ENCODE results near the gene RPL31. TPM values are rescaled to one million over a fixed set of nuclear protein-coding genes. Genes with fewer than 3 reads are reported as not detected.

The RPL31 gene
- total and polyA plus RNA-seq, 2 donors (not counting 1 experiment from before 2014, with no cell fraction given) = 1,767 to 2,170 TPM

GRCh38 chr2:100987974-100988373 lies 14.1 kb upstream of the RPL31 start:
- Mint-ChIP-seq H3K9me3 (ENCODE audit: insufficient read depth) (no peaks in the 10 kb centered on the region), H3K27ac (no peak overlapping the region), H3K4me3 (no peak overlapping the region), H3K27me3 (peaks cover 10% of the 10 kb centered on the region), H3K4me1 (peaks cover 5% of the 10 kb centered on the region)
- WGBS (ENCODE audit: insufficient coverage) = 84% methylated on average over 3 of the region's 4 CpGs
- no peaks in the 10 kb centered on the region for H3K79me2 ChIP-seq (ENCODE audit: control insufficient read depth, insufficient read depth, low read length)
- ATAC-seq (ENCODE audit: low read depth) = no peak
- no peak overlapping the region for H3K9ac ChIP-seq (ENCODE audit: low read length)
- POLR2A ChIA-PET = no interaction called here
- H2AFZ ChIP-seq (ENCODE audit: insufficient read depth, low read depth, low read length, poor library complexity, severe bottlenecking) = no peak overlapping the region
- H3K4me2 ChIP-seq (replicated peaks; ENCODE audit: low read depth, low read length, poor library complexity, severe bottlenecking) = no peak overlapping the region
- H3K27me3 ChIP-seq (replicated peaks in 1 of 4; ENCODE audit: control extremely low read depth in 1 of 4, control insufficient read depth in 3 of 4, insufficient read depth in 4 of 4, low read length in 3 of 4) = peaks cover 0 to 4% (median 2%) of the 10 kb centered on the region in 4 experiments
- intact Hi-C loops (cut with micrococcal nuclease) = no loop called here
- no peak for DNase-seq
- no peak overlapping the region for H3K27ac ChIP-seq (ENCODE audit: low read length in 2 of 2)
- CTCF ChIA-PET = interaction anchor here (1.0 to 5.9 kb wide), 7 partner anchors 11 to 725 kb away, joined by 3 to 88 read pairs (median 7); no protein-coding TSS in a partner anchor
- H4K20me1 ChIP-seq (ENCODE audit: control insufficient read depth, insufficient read depth, low read length, poor library complexity, severe bottlenecking) = no peaks in the 10 kb centered on the region
- TF ChIP-seq, protein P1, sequence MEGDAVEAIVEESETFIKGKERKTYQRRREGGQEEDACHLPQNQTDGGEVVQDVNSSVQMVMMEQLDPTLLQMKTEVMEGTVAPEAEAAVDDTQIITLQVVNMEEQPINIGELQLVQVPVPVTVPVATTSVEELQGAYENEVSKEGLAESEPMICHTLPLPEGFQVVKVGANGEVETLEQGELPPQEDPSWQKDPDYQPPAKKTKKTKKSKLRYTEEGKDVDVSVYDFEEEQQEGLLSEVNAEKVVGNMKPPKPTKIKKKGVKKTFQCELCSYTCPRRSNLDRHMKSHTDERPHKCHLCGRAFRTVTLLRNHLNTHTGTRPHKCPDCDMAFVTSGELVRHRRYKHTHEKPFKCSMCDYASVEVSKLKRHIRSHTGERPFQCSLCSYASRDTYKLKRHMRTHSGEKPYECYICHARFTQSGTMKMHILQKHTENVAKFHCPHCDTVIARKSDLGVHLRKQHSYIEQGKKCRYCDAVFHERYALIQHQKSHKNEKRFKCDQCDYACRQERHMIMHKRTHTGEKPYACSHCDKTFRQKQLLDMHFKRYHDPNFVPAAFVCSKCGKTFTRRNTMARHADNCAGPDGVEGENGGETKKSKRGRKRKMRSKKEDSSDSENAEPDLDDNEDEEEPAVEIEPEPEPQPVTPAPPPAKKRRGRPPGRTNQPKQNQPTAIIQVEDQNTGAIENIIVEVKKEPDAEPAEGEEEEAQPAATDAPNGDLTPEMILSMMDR (IDR thresholded peaks at IDR 0.05) = no peak
- TF ChIP-seq EZH2 (IDR thresholded peaks at IDR 0.05; ENCODE audit: borderline replicate concordance, insufficient read depth, low read depth, low read length, poor library complexity, severe bottlenecking) = no peak
- no peak overlapping the region for H3K4me3 ChIP-seq (ENCODE audit: control extremely low read depth in 1 of 5, extremely low read depth in 1 of 5, insufficient read depth in 1 of 5, low read depth in 2 of 5, low read length in 4 of 5)
- peaks cover 0 to 11% of the 10 kb centered on the region in 2 donors for H3K4me1 ChIP-seq (ENCODE audit: control insufficient read depth in 2 of 2, insufficient read depth in 2 of 2, low read length in 2 of 2)
- peaks cover 0 to 5% (median 0%) of the 10 kb centered on the region in 3 donors for H3K9me3 ChIP-seq (ENCODE audit: control extremely low read depth in 1 of 3, control insufficient read depth in 2 of 3, insufficient read depth in 1 of 3, low read length in 2 of 3)
- no peaks in the 10 kb centered on the region for H3K36me3 ChIP-seq (replicated peaks in 1 of 2; ENCODE audit: control extremely low read depth in 1 of 2, control insufficient read depth in 1 of 2, extremely low read depth in 1 of 2, insufficient read depth in 2 of 2, low read length in 1 of 2)

GRCh38 chr2:100988630-100989417 lies 13.3 kb upstream of the RPL31 start:
- Histone ChIP-seq H3K9ac (ENCODE audit: low read length) (no peak overlapping the region), H3K4me2 (replicated peaks; ENCODE audit: low read depth, low read length, poor library complexity, severe bottlenecking) (no peak overlapping the region), H3K4me3 (ENCODE audit: control extremely low read depth in 1 of 5, extremely low read depth in 1 of 5, insufficient read depth in 1 of 5, low read depth in 2 of 5, low read length in 4 of 5) (no peak overlapping the region), H4K20me1 (ENCODE audit: control insufficient read depth, insufficient read depth, low read length, poor library complexity, severe bottlenecking) (no peaks in the 10 kb centered on the region), H2AFZ (ENCODE audit: insufficient read depth, low read depth, low read length, poor library complexity, severe bottlenecking) (no peak overlapping the region), H3K9me3 (ENCODE audit: control extremely low read depth in 1 of 3, control insufficient read depth in 2 of 3, insufficient read depth in 1 of 3, low read length in 2 of 3) (peaks cover 0 to 8% (median 0%) of the 10 kb centered on the region in 3 donors), H3K27ac (ENCODE audit: low read length in 2 of 2) (no peak overlapping the region), H3K36me3 (replicated peaks in 1 of 2; ENCODE audit: control extremely low read depth in 1 of 2, control insufficient read depth in 1 of 2, extremely low read depth in 1 of 2, insufficient read depth in 2 of 2, low read length in 1 of 2) (no peaks in the 10 kb centered on the region), H3K4me1 (ENCODE audit: control insufficient read depth in 2 of 2, insufficient read depth in 2 of 2, low read length in 2 of 2) (peaks cover 0 to 11% of the 10 kb centered on the region in 2 donors), H3K27me3 (replicated peaks in 1 of 4; ENCODE audit: control extremely low read depth in 1 of 4, control insufficient read depth in 3 of 4, insufficient read depth in 4 of 4, low read length in 3 of 4) (peaks cover 0 to 4% (median 2%) of the 10 kb centered on the region in 4 experiments), H3K79me2 (ENCODE audit: control insufficient read depth, insufficient read depth, low read length) (no peaks in the 10 kb centered on the region)
- Mint-ChIP-seq H3K27me3 (peaks cover 10% of the 10 kb centered on the region), H3K9me3 (ENCODE audit: insufficient read depth) (no peaks in the 10 kb centered on the region), H3K27ac (no peak overlapping the region), H3K4me1 (peaks cover 5% of the 10 kb centered on the region), H3K4me3 (no peak overlapping the region)
- ATAC-seq (ENCODE audit: low read depth) (no peak), DNase-seq (no peak)
- intact Hi-C loops (cut with micrococcal nuclease) = no loop called here
- WGBS (ENCODE audit: insufficient coverage) = 90% methylated on average over 5 of the region's 8 CpGs
- POLR2A ChIA-PET = no interaction called here
- no peak for TF ChIP-seq EZH2 (IDR thresholded peaks at IDR 0.05; ENCODE audit: borderline replicate concordance, insufficient read depth, low read depth, low read length, poor library complexity, severe bottlenecking)
- TF ChIP-seq, protein P1 (IDR thresholded peaks at IDR 0.05) = no peak
- CTCF ChIA-PET = interaction anchor here (1.5 to 5.9 kb wide), 3 partner anchors 12 to 726 kb away, joined by 3 to 88 read pairs (median 9); no protein-coding TSS in a partner anchor
